Measurements from ENCODE around the gene DNAH12. TPM values are rescaled to one million over a fixed set of nuclear protein-coding genes. Genes with fewer than 3 reads are reported as not detected.

The DNAH12 gene
- total and polyA plus RNA-seq, 2 experiments from 2014 or later: not detected

DNA sequence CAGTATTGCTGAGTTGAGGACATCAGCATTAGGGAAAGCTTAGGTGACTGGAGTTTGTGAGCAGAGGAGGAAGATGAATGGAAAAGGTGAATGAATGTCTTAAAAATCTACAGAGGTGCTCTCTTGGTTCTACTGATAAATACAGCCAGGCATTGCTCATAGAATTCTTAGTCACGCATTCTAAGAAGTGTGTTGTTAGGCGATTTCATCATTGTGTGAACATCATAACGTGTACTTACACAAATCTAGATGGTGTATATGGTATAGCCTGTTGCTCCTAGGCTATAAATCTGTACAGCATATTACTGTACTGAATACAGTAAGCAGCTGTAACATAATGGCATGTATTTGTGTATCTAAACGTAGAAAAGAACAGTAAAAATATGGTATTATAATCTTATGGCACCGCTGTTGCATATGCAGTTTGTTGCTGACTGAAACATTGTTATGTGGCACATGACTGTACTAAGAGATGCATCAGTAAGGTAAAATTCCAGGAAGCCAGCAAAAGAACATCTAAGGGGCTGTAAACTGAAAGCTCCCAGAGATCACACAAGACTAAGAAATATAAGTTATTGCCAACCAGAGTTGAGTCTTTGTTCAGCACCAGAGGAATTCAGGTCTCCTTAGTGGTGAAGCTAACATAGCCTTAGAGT is 208.7 kb downstream of the DNAH12 start (continued):
- TF ChIP-seq, protein P1, sequence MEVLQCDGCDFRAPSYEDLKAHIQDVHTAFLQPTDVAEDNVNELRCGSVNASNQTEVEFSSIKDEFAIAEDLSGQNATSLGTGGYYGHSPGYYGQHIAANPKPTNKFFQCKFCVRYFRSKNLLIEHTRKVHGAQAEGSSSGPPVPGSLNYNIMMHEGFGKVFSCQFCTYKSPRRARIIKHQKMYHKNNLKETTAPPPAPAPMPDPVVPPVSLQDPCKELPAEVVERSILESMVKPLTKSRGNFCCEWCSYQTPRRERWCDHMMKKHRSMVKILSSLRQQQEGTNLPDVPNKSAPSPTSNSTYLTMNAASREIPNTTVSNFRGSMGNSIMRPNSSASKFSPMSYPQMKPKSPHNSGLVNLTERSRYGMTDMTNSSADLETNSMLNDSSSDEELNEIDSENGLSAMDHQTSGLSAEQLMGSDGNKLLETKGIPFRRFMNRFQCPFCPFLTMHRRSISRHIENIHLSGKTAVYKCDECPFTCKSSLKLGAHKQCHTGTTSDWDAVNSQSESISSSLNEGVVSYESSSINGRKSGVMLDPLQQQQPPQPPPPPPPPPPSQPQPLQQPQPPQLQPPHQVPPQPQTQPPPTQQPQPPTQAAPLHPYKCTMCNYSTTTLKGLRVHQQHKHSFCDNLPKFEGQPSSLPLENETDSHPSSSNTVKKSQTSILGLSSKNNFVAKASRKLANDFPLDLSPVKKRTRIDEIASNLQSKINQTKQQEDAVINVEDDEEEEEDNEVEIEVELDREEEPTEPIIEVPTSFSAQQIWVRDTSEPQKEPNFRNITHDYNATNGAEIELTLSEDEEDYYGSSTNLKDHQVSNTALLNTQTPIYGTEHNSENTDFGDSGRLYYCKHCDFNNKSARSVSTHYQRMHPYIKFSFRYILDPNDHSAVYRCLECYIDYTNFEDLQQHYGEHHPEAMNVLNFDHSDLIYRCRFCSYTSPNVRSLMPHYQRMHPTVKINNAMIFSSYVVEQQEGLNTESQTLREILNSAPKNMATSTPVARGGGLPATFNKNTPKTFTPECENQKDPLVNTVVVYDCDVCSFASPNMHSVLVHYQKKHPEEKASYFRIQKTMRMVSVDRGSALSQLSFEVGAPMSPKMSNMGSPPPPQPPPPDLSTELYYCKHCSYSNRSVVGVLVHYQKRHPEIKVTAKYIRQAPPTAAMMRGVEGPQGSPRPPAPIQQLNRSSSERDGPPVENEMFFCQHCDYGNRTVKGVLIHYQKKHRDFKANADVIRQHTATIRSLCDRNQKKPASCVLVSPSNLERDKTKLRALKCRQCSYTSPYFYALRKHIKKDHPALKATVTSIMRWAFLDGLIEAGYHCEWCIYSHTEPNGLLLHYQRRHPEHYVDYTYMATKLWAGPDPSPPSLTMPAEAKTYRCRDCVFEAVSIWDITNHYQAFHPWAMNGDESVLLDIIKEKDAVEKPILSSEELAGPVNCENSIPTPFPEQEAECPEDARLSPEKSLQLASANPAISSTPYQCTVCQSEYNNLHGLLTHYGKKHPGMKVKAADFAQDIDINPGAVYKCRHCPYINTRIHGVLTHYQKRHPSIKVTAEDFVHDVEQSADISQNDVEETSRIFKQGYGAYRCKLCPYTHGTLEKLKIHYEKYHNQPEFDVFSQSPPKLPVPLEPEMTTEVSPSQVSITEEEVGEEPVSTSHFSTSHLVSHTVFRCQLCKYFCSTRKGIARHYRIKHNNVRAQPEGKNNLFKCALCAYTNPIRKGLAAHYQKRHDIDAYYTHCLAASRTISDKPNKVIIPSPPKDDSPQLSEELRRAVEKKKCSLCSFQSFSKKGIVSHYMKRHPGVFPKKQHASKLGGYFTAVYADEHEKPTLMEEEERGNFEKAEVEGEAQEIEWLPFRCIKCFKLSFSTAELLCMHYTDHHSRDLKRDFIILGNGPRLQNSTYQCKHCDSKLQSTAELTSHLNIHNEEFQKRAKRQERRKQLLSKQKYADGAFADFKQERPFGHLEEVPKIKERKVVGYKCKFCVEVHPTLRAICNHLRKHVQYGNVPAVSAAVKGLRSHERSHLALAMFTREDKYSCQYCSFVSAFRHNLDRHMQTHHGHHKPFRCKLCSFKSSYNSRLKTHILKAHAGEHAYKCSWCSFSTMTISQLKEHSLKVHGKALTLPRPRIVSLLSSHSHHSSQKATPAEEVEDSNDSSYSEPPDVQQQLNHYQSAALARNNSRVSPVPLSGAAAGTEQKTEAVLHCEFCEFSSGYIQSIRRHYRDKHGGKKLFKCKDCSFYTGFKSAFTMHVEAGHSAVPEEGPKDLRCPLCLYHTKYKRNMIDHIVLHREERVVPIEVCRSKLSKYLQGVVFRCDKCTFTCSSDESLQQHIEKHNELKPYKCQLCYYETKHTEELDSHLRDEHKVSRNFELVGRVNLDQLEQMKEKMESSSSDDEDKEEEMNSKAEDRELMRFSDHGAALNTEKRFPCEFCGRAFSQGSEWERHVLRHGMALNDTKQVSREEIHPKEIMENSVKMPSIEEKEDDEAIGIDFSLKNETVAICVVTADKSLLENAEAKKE (CRISPR knock-in tag; IDR thresholded peaks at IDR 0.05): no peak
- no peak for TF ChIP-seq STAT1 (IDR thresholded peaks at IDR 0.05; ENCODE audit: unreplicated experiment)
- no peak for TF ChIP-seq EZH2phosphoT487 (IDR thresholded peaks at IDR 0.05; ENCODE audit: unreplicated experiment)
- TF ChIP-seq EZH2 (IDR thresholded peaks at IDR 0.05; ENCODE audit: low read depth, unreplicated experiment): no peak
- TF ChIP-seq, protein P2, sequence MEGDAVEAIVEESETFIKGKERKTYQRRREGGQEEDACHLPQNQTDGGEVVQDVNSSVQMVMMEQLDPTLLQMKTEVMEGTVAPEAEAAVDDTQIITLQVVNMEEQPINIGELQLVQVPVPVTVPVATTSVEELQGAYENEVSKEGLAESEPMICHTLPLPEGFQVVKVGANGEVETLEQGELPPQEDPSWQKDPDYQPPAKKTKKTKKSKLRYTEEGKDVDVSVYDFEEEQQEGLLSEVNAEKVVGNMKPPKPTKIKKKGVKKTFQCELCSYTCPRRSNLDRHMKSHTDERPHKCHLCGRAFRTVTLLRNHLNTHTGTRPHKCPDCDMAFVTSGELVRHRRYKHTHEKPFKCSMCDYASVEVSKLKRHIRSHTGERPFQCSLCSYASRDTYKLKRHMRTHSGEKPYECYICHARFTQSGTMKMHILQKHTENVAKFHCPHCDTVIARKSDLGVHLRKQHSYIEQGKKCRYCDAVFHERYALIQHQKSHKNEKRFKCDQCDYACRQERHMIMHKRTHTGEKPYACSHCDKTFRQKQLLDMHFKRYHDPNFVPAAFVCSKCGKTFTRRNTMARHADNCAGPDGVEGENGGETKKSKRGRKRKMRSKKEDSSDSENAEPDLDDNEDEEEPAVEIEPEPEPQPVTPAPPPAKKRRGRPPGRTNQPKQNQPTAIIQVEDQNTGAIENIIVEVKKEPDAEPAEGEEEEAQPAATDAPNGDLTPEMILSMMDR (conservative IDR thresholded peaks at IDR 0.05; ENCODE audit: low read depth in 2 of 2): no peak
- TF ChIP-seq, protein P3, sequence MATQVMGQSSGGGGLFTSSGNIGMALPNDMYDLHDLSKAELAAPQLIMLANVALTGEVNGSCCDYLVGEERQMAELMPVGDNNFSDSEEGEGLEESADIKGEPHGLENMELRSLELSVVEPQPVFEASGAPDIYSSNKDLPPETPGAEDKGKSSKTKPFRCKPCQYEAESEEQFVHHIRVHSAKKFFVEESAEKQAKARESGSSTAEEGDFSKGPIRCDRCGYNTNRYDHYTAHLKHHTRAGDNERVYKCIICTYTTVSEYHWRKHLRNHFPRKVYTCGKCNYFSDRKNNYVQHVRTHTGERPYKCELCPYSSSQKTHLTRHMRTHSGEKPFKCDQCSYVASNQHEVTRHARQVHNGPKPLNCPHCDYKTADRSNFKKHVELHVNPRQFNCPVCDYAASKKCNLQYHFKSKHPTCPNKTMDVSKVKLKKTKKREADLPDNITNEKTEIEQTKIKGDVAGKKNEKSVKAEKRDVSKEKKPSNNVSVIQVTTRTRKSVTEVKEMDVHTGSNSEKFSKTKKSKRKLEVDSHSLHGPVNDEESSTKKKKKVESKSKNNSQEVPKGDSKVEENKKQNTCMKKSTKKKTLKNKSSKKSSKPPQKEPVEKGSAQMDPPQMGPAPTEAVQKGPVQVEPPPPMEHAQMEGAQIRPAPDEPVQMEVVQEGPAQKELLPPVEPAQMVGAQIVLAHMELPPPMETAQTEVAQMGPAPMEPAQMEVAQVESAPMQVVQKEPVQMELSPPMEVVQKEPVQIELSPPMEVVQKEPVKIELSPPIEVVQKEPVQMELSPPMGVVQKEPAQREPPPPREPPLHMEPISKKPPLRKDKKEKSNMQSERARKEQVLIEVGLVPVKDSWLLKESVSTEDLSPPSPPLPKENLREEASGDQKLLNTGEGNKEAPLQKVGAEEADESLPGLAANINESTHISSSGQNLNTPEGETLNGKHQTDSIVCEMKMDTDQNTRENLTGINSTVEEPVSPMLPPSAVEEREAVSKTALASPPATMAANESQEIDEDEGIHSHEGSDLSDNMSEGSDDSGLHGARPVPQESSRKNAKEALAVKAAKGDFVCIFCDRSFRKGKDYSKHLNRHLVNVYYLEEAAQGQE (IDR thresholded peaks at IDR 0.05; ENCODE audit: unreplicated experiment): no peak
- no peak for TF ChIP-seq ZNF331 (CRISPR knock-in tag; IDR thresholded peaks at IDR 0.05; ENCODE audit: low read depth)
- no peak for TF ChIP-seq JUNB (IDR thresholded peaks at IDR 0.05; ENCODE audit: unreplicated experiment)
- TF ChIP-seq POLR2AphosphoS5 (IDR thresholded peaks at IDR 0.05; ENCODE audit: low read depth): no peak

Measured in GM23338 (cell line).